BLaER1 treated with 17β-estradiol and CSF1 and Interleukin-3, amounts not matched to agents 10 nM and 100 nM (cell line): Measurements from ENCODE around the gene TRNP1.

Experiments
- H3K27ac ChIP-seq, 11 experiments: shearing (Covaris generic); formaldehyde crosslinking; 2 replicates each; pipeline ENCODE4 v1.8.1; 2022
- H3K27me3 ChIP-seq, 11 experiments: shearing (Covaris generic); formaldehyde crosslinking; 2 replicates each; pipeline ENCODE4 v1.8.1; 2022
- H3K36me3 ChIP-seq, 11 experiments: shearing (Covaris generic); formaldehyde crosslinking; 2 replicates each; pipeline ENCODE4 v1.8.1; 2022
- H3K4me1 ChIP-seq, 10 experiments: shearing (Covaris generic); formaldehyde crosslinking; 2 replicates each; pipeline ENCODE4 v1.8.1; 2022
- H3K4me2 ChIP-seq, 11 experiments: shearing (Covaris generic); formaldehyde crosslinking; 2 replicates each; pipeline ENCODE4 v1.8.1; 2022
- H3K4me3 ChIP-seq, 10 experiments: shearing (Covaris generic); formaldehyde crosslinking; 2 replicates each; pipeline ENCODE4 v1.8.1; 2022
- H3K9ac ChIP-seq, 11 experiments: shearing (Covaris generic); formaldehyde crosslinking; 2 replicates each; pipeline ENCODE4 v1.8.1; 2022
- H3K9me3 ChIP-seq, 11 experiments: shearing (Covaris generic); formaldehyde crosslinking; replicated peaks in 1 of 11; 2 replicates each; pipeline ENCODE4 v1.8.1; 2022
- H4K20me1 ChIP-seq, 11 experiments: shearing (Covaris generic); formaldehyde crosslinking; 2 replicates each; pipeline ENCODE4 v1.8.1; 2022
- Cebpa-rat ChIP-seq, 11 experiments: shearing (Covaris generic); IDR thresholded peaks; 2 replicates each; pipeline ENCODE4 v1.8.1; 2022

The TRNP1 gene

GRCh38 chr1:27009601-27010197, 16.2 kb downstream of the TRNP1 start:
- Histone ChIP-seq H3K4me2 (no peak overlapping the region), H3K4me1 (peaks cover 28 to 64% (median 49%) of the 10 kb centered on the region in 10 experiments), H3K9me3 (no peaks in the 10 kb centered on the region), H3K4me3 (no peak overlapping the region), H4K20me1 (no peaks in the 10 kb centered on the region), H3K9ac (no peak overlapping the region), H3K27me3 (peaks cover 0 to 5% (median 0%) of the 10 kb centered on the region in 11 experiments; a peak in 2 of 22 replicates), H3K27ac (no peak overlapping the region), H3K36me3 (no peaks in the 10 kb centered on the region)
- TF ChIP-seq Cebpa-rat (IDR thresholded peaks at IDR 0.05), result no peak

- Histone ChIP-seq H3K36me3 (no peaks in the 10 kb centered on the region), H3K4me1 (peaks cover 27 to 61% (median 48%) of the 10 kb centered on the region in 10 experiments), H3K4me3 (no peak overlapping the region), H4K20me1 (no peaks in the 10 kb centered on the region), H3K27ac (no peak overlapping the region), H3K27me3 (peaks cover 0 to 5% (median 0%) of the 10 kb centered on the region in 11 experiments; a peak in 2 of 22 replicates), H3K9ac (no peak overlapping the region), H3K4me2 (peak overlapping the region in 3 of 11 experiments; percentile 3 to 20 (median 11); a peak in 2 of 22 replicates), H3K9me3 (no peaks in the 10 kb centered on the region)
- no peak for TF ChIP-seq Cebpa-rat (IDR thresholded peaks at IDR 0.05)
Measured at GRCh38 chr1:27010226-27010994, 16.9 kb downstream of the TRNP1 start.

GRCh38 chr1:27011058-27011764, 17.7 kb downstream of the TRNP1 start:
- H3K36me3 ChIP-seq, result no peaks in the 10 kb centered on the region
- TF ChIP-seq Cebpa-rat (IDR thresholded peaks at IDR 0.05), result no peak
- peak overlapping the region in 5 of 11 experiments; percentile 2 to 86 (median 79); a peak in 2 of 22 replicates for H3K4me2 ChIP-seq
- H3K27me3 ChIP-seq, result peaks cover 0 to 5% (median 0%) of the 10 kb centered on the region in 11 experiments; a peak in 2 of 22 replicates
- no peak overlapping the region for H3K4me3 ChIP-seq
- H3K4me1 ChIP-seq, result peaks cover 27 to 53% (median 41%) of the 10 kb centered on the region in 10 experiments
- H4K20me1 ChIP-seq, result no peaks in the 10 kb centered on the region
- H3K9me3 ChIP-seq, result no peaks in the 10 kb centered on the region
- no peak overlapping the region for H3K9ac ChIP-seq
- H3K27ac ChIP-seq, result no peak overlapping the region

GRCh38 chr1:27011976-27012563, 18.6 kb downstream of the TRNP1 start:
- peak overlapping the region; percentile 48 to 86 (median 79) for H3K4me2 ChIP-seq
- no peaks in the 10 kb centered on the region for H4K20me1 ChIP-seq
- peak overlapping the region in 7 of 11 experiments; percentile 19 to 57 (median 36); a peak in 10 of 22 replicates for H3K9ac ChIP-seq
- peak overlapping the region in 2 of 11 experiments; percentile 33 to 38; a peak in 2 of 22 replicates for H3K27ac ChIP-seq
- H3K36me3 ChIP-seq, result no peaks in the 10 kb centered on the region
- H3K9me3 ChIP-seq, result no peaks in the 10 kb centered on the region
- peaks cover 22 to 45% (median 34%) of the 10 kb centered on the region in 10 experiments for H3K4me1 ChIP-seq
- H3K4me3 ChIP-seq, result peak overlapping the region; percentile 32 to 59 (median 37); a peak in 13 of 20 replicates
- TF ChIP-seq Cebpa-rat (IDR thresholded peaks at IDR 0.05), result no peak
- H3K27me3 ChIP-seq, result peaks cover 0 to 5% (median 0%) of the 10 kb centered on the region in 11 experiments; a peak in 2 of 22 replicates

DNA sequence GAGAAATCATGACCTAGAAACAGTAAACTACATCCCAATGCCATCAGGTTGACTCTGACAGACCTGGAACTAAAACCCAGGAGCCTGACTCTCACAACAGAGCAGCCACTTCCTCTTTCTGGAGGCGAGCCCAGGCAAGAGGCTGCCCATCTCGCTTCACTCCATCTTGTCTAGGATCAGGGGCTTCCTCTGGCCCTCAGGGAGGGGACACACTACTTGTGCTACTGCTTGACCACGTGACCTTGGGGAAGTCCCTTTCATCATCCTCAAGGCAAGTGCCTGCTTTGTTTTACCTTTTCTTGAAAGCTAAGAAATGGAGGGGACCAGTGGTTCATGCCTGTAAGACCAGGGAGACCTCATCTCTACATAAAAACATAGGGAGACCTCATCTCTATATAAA, 21.8 kb downstream of the TRNP1 start:
- no peak for TF ChIP-seq Cebpa-rat (IDR thresholded peaks at IDR 0.05)
- Histone ChIP-seq H4K20me1 (no peaks in the 10 kb centered on the region), H3K9ac (no peak overlapping the region), H3K27ac (peak overlapping the region in 2 of 11 experiments; percentile 35 to 43; a peak in 1 of 22 replicates), H3K4me1 (peaks cover 13 to 33% (median 21%) of the 10 kb centered on the region in 10 experiments), H3K36me3 (no peaks in the 10 kb centered on the region), H3K9me3 (no peaks in the 10 kb centered on the region), H3K4me3 (no peak overlapping the region), H3K4me2 (peak overlapping the region in 4 of 11 experiments; percentile 21 to 41 (median 34); a peak in 9 of 22 replicates), H3K27me3 (peaks cover 0 to 5% (median 0%) of the 10 kb centered on the region in 11 experiments; a peak in 2 of 22 replicates)

GRCh38 chr1:27016376-27016775, 22.9 kb downstream of the TRNP1 start:
- no peak overlapping the region for H3K27ac ChIP-seq
- peaks cover 0 to 5% (median 0%) of the 10 kb centered on the region in 11 experiments; a peak in 2 of 22 replicates for H3K27me3 ChIP-seq
- H3K36me3 ChIP-seq, result no peaks in the 10 kb centered on the region
- TF ChIP-seq Cebpa-rat (IDR thresholded peaks at IDR 0.05), result no peak
- no peaks in the 10 kb centered on the region for H4K20me1 ChIP-seq
- H3K9ac ChIP-seq, result no peak overlapping the region
- H3K4me1 ChIP-seq, result peaks cover 13 to 27% (median 22%) of the 10 kb centered on the region in 10 experiments
- H3K4me2 ChIP-seq, result no peak overlapping the region
- H3K4me3 ChIP-seq, result no peak overlapping the region
- H3K9me3 ChIP-seq, result no peaks in the 10 kb centered on the region

DNA sequence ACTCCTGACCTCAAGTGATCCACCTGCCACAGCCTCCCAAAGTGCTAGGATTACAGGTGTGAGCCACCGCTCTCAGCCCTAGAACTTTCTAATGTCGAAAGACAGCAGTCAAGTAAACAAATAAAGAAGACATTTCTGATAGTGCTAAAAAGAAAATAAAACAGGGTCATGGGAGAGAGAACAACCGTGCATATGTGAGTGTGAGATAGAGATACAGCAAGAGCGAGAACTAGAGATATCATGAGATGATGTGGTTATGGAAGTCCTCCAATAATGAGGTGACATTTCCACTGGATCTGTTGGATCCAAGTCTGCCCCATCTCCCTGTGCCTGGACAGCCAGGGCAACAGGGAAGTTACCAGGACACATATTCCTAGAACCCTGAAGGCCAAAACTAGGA, 23.7 kb downstream of the TRNP1 start:
- peaks cover 0 to 3% (median 0%) of the 10 kb centered on the region in 11 experiments; a peak in 1 of 22 replicates for H3K27me3 ChIP-seq
- no peaks in the 10 kb centered on the region for H3K9me3 ChIP-seq
- no peaks in the 10 kb centered on the region for H4K20me1 ChIP-seq
- H3K4me3 ChIP-seq, result no peak overlapping the region
- TF ChIP-seq Cebpa-rat (IDR thresholded peaks at IDR 0.05), result no peak
- no peaks in the 10 kb centered on the region for H3K36me3 ChIP-seq
- no peak overlapping the region for H3K27ac ChIP-seq
- peaks cover 10 to 30% (median 21%) of the 10 kb centered on the region in 10 experiments for H3K4me1 ChIP-seq
- no peak overlapping the region for H3K4me2 ChIP-seq
- no peak overlapping the region for H3K9ac ChIP-seq

DNA sequence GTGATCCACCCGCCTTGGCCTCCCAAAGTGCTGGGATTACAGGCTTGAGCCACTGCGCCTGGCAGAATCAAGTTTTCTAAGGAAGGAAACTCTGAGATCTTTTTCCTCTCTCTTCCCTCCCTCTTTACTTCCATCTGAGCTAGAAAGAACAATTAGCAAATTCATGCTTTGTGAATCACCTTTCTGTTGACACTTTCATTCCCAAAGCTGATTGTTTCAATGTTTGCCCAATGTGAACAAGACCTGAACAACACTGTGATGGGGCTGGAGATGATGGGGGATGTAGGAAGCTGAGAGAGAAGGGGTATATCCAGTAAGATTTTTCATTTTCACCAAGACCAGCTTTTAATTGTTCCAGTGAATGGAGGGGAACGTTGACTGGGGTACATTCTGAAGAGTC, 24.8 kb downstream of the TRNP1 start:
- H3K9me3 ChIP-seq, result no peaks in the 10 kb centered on the region
- H3K4me1 ChIP-seq, result peaks cover 0 to 21% (median 10%) of the 10 kb centered on the region in 10 experiments; a peak in 16 of 20 replicates
- H3K4me3 ChIP-seq, result no peak overlapping the region
- H3K27ac ChIP-seq, result no peak overlapping the region
- H3K4me2 ChIP-seq, result no peak overlapping the region
- no peak for TF ChIP-seq Cebpa-rat (IDR thresholded peaks at IDR 0.05)
- no peaks in the 10 kb centered on the region for H3K27me3 ChIP-seq
- H3K36me3 ChIP-seq, result no peaks in the 10 kb centered on the region
- no peaks in the 10 kb centered on the region for H4K20me1 ChIP-seq
- no peak overlapping the region for H3K9ac ChIP-seq
